Hepatocyte (in vitro differentiated cells): ENCODE measurements around the gene POLR3GL. TPM values are rescaled to one million over a fixed set of nuclear protein-coding genes. Genes with fewer than 3 reads are reported as not detected.
"Not testable (repeated sequence)": the region's sequence is repeated elsewhere in the genome, so short reads cannot be mapped to it uniquely, and the experiment has no call there.

Source experiments
- DNase-seq: peaks from one replicate; pipeline ENCODE4 v3.0.0-alpha.2; 2016; ENCODE audit warnings: low spot score
- H2AFZ ChIP-seq: fragments of 200-600 bp; sonication (generic); 2 replicates; pipeline ENCODE4 v1.6.0; 2016; ENCODE audit warnings: antibody characterized with exemption, mild to moderate bottlenecking
- H3K27ac ChIP-seq: fragments of 200-600 bp; sonication (generic); 2 replicates; pipeline ENCODE4 v1.5.1; 2016; ENCODE audit warnings: mild to moderate bottlenecking
- H3K27me3 ChIP-seq: fragments of 200-600 bp; sonication (generic); 2 replicates; pipeline ENCODE4 v1.6.1; 2016
- H3K36me3 ChIP-seq: fragments of 200-600 bp; sonication (generic); replicated peaks from 2 replicates; pipeline ENCODE4 v1.5.1; 2016; ENCODE audit warnings: low read depth; ENCODE audit not compliant: insufficient read depth
- H3K4me1 ChIP-seq: fragments of 200-600 bp; sonication (generic); 2 replicates; pipeline ENCODE4 v1.5.1; 2016; ENCODE audit warnings: mild to moderate bottlenecking, moderate library complexity; ENCODE audit not compliant: insufficient read depth
- H3K4me2 ChIP-seq: fragments of 200-600 bp; sonication (generic); 2 replicates; pipeline ENCODE4 v1.6.0; 2016
- H3K4me3 ChIP-seq: fragments of 200-600 bp; sonication (generic); 2 replicates; pipeline ENCODE4 v1.5.1; 2016; ENCODE audit warnings: mild to moderate bottlenecking
- H3K79me2 ChIP-seq: fragments of 200-600 bp; sonication (generic); 2 replicates; pipeline ENCODE4 v1.6.0; 2017; ENCODE audit warnings: mild to moderate bottlenecking
- H3K9me2 ChIP-seq: fragments of 200-600 bp; sonication (generic); replicated peaks from 2 replicates; pipeline ENCODE4 v1.6.0; 2017; ENCODE audit warnings: mild to moderate bottlenecking; ENCODE audit not compliant: insufficient read depth
- H3K9me3 ChIP-seq: fragments of 200-600 bp; sonication (generic); 2 replicates; pipeline ENCODE4 v1.5.1; 2016; ENCODE audit warnings: low read depth, mild to moderate bottlenecking
- H4K20me1 ChIP-seq: fragments of 200-600 bp; sonication (generic); 2 replicates; pipeline ENCODE4 v1.6.0; 2016; ENCODE audit warnings: mild to moderate bottlenecking; ENCODE audit not compliant: insufficient read depth, poor library complexity, severe bottlenecking
- EZH2 ChIP-seq: fragments of 200-600 bp; sonication (generic); IDR thresholded peaks from 2 replicates; pipeline ENCODE4 v1.6.1; 2016; ENCODE audit warnings: antibody characterized with exemption, mild to moderate bottlenecking, borderline replicate concordance
- EZH2phosphoT487 ChIP-seq: fragments of 200-600 bp; sonication (generic); IDR thresholded peaks from one replicate; pipeline ENCODE4 v1.6.1; 2018; ENCODE audit warnings: antibody characterized with exemption, mild to moderate bottlenecking, low read depth, moderate library complexity; ENCODE audit not compliant: unreplicated experiment, severe bottlenecking
- WGBS: methylation state at CpG from one replicate; pipeline ENCODE4 v1.1.6; 2016; ENCODE audit warnings: low lambda C conversion rate; ENCODE audit errors: missing lambda C conversion rate; 5-methylcytosine and 5-hydroxymethylcytosine counted together
- polyA plus RNA-seq: library from polyadenylated mRNA; unstranded; fragments of >200 nt; fragmentation: Nextera tagmentation; extraction: Ambion mirVana; gene quantifications from 2 replicates; pipeline ENCODE4 v1.2.1, GENCODE V29; 2016
- total RNA-seq: library from RNA; depleted of rRNA; stranded (reverse); fragments of >200 nt; gene quantifications from 2 replicates; pipeline ENCODE4 v1.2.3, GENCODE V29; 2014
- TF ChIP-seq, protein P1 (sequence below): fragments of 200-600 bp; sonication (generic); IDR thresholded peaks from 2 replicates; pipeline ENCODE4 v1.5.1; 2016; ENCODE audit warnings: antibody characterized with exemption, mild to moderate bottlenecking; ENCODE audit not compliant: poor library complexity

Gene POLR3GL
- total and polyA plus RNA-seq, 2 experiments from 2014 or later, result 10.5 to 27.3 TPM

DNA sequence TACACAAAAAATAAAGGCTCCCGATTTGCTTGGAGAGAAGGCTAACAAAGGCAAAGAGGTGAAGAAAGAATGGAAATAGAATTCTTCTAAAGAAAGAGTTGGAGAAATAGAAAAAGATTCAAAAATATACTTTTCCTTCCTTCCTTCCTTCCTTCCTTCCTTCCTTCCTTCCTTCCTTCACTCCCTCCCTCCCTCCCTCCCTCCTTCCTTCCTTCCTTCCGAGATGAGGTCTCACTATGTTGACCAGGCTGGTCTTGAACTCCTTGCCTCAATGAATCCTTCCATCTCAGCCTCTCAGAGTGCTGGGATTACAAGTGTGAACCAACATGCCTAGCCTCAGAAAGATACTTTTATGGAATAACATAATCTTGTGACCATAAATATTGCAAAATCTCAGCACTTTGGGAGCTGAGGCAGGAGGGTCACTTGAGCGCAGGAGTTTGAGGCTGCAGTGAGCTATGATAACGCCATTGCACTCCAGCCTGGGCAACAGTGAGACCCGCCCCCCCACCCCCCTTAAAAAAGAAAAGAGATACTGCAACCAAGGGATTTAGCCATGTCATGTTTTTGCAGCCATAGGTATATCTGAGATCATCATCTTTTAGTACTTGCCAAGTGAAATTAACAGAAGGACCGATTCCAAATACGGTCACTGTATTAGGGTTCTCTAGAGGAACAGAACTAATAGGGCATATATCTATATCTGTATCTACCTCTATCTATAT lies 58.1 kb downstream of the POLR3GL start:
- TF ChIP-seq EZH2 (no peak), EZH2phosphoT487 (no peak)
- TF ChIP-seq, protein P1, sequence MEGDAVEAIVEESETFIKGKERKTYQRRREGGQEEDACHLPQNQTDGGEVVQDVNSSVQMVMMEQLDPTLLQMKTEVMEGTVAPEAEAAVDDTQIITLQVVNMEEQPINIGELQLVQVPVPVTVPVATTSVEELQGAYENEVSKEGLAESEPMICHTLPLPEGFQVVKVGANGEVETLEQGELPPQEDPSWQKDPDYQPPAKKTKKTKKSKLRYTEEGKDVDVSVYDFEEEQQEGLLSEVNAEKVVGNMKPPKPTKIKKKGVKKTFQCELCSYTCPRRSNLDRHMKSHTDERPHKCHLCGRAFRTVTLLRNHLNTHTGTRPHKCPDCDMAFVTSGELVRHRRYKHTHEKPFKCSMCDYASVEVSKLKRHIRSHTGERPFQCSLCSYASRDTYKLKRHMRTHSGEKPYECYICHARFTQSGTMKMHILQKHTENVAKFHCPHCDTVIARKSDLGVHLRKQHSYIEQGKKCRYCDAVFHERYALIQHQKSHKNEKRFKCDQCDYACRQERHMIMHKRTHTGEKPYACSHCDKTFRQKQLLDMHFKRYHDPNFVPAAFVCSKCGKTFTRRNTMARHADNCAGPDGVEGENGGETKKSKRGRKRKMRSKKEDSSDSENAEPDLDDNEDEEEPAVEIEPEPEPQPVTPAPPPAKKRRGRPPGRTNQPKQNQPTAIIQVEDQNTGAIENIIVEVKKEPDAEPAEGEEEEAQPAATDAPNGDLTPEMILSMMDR, result no peak
- peaks cover 49% of the 10 kb centered on the region for H3K27me3 ChIP-seq
- H3K36me3 ChIP-seq, result no peaks in the 10 kb centered on the region
- H3K79me2 ChIP-seq, result no peaks in the 10 kb centered on the region
- H3K4me3 ChIP-seq, result no peak overlapping the region
- DNase-seq, result no peak
- 83% methylated on average over 7 of the region's 7 CpGs for WGBS
- no peak overlapping the region for H3K27ac ChIP-seq
- H3K9me2 ChIP-seq, result no peaks in the 10 kb centered on the region
- H3K4me2 ChIP-seq, result no peak overlapping the region
- H4K20me1 ChIP-seq, result no peaks in the 10 kb centered on the region
- no peaks in the 10 kb centered on the region for H3K9me3 ChIP-seq
- no peaks in the 10 kb centered on the region for H3K4me1 ChIP-seq
- no peak overlapping the region for H2AFZ ChIP-seq

DNA sequence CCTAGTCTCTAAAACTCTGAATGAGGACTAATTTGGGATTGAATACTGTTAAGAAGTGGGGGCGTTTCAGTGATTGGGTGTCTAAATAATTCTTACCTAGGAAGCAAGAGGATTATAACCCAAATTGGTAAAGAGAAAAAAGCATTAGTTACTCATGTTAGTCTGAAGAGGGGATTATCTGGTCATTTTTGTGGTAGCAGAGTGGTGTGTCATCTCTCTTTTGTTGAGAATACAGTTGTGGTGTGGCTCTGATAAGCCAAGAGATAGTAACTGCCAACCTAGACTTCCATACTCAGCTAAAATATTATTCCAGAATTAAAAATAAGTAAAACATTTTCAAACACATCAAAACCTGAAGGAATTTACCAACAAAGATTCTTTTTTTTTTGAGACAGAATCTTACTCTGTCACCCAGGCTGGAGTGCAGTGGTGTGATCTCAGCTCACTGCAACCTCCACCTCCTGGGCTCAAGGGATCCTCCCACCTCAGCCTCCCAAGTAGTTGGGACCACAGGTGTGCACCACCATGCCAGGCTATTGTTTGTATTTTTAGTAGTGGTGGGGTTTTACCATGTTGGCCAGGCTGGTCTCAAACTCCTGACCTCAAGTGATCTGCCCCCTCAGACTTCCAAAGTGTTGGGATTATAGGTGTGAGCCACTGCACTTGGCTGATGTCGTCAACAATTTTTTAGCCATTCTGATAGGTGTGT lies 61.5 kb downstream of the POLR3GL start:
- H3K4me3 ChIP-seq, H4K20me1 ChIP-seq, DNase-seq, H3K36me3 ChIP-seq, H3K79me2 ChIP-seq, H3K4me2 ChIP-seq, H3K27ac ChIP-seq, H3K9me3 ChIP-seq, H3K9me2 ChIP-seq, H3K4me1 ChIP-seq, H2AFZ ChIP-seq: not testable (repeated sequence)
- H3K27me3 ChIP-seq, result peaks cover 15% of the 10 kb centered on the region
- 81% methylated on average over 2 of the region's 2 CpGs for WGBS

DNA sequence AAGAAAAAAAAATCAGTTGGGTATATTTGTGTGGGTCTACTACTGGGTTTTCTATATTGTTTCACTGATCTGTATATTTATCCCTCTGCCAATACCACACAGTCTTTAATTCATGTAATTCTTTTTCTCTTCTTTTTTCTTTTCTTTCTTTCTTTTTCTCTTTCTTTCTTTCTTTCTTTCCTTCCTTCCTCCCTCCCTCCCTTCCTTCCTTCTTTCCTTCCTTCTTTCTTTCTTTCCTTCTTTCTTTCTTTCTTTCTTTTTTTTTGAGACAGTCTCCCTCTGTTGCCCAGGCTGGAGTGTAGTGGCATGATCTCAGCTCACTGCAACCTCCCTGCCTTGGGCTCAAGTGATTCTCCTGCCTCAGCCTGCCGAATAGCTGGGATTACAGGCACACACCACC lies 62.2 kb downstream of the POLR3GL start:
- H3K4me3 ChIP-seq, H3K27ac ChIP-seq, H3K4me1 ChIP-seq, DNase-seq, H3K36me3 ChIP-seq, H3K79me2 ChIP-seq, H3K4me2 ChIP-seq, H3K9me3 ChIP-seq, H3K27me3 ChIP-seq, H2AFZ ChIP-seq, H4K20me1 ChIP-seq, H3K9me2 ChIP-seq: not testable (repeated sequence)
- WGBS, result 82% methylated on average over 1 of the region's 1 CpG

Other genes with a start within 250 kb of the POLR3GL start
- gene CD160, start 245.2 kb upstream of the POLR3GL start, total RNA-seq, result not detected in 2 replicates
- not detected in 2 replicates for gene CD160, start 245.2 kb upstream of the POLR3GL start, polyA plus RNA-seq
- gene RNF115, start 140.6 kb upstream of the POLR3GL start, total RNA-seq, result 10.3 and 13.7 TPM in 2 replicates
- gene RNF115, start 140.6 kb upstream of the POLR3GL start, polyA plus RNA-seq, result 8.6 and 8.7 TPM in 2 replicates
- gene POLR3C, start 140.5 kb upstream of the POLR3GL start, total RNA-seq, result 19.6 and 29.2 TPM in 2 replicates
- 20.6 and 20.9 TPM in 2 replicates for gene POLR3C, start 140.5 kb upstream of the POLR3GL start, polyA plus RNA-seq
- gene NUDT17, start 119.1 kb upstream of the POLR3GL start, total RNA-seq, result 4.9 and 5.2 TPM in 2 replicates
- 1.3 and 2.7 TPM in 2 replicates for gene NUDT17, start 119.1 kb upstream of the POLR3GL start, polyA plus RNA-seq
- gene PIAS3, start 105.6 kb upstream of the POLR3GL start, total RNA-seq, result 18.0 and 18.1 TPM in 2 replicates
- 51.2 and 60.7 TPM in 2 replicates for gene PIAS3, start 105.6 kb upstream of the POLR3GL start, polyA plus RNA-seq
- gene ANKRD35, start 78.8 kb upstream of the POLR3GL start, total RNA-seq, result 0.43 and 0.76 TPM in 2 replicates
- gene ANKRD35, start 78.8 kb upstream of the POLR3GL start, polyA plus RNA-seq, result 2.2 and 2.4 TPM in 2 replicates
- gene ITGA10, start 54.6 kb upstream of the POLR3GL start, total RNA-seq, result 0.60 and 1.3 TPM in 2 replicates
- gene ITGA10, start 54.6 kb upstream of the POLR3GL start, polyA plus RNA-seq, result 2.1 and 4.7 TPM in 2 replicates
- gene PEX11B, start 46.0 kb upstream of the POLR3GL start, total RNA-seq, result 28.1 and 32.3 TPM in 2 replicates
- gene PEX11B, start 46.0 kb upstream of the POLR3GL start, polyA plus RNA-seq, result 26.8 and 30.4 TPM in 2 replicates
- 141 and 154 TPM in 2 replicates for gene RBM8A, start 37.2 kb upstream of the POLR3GL start, total RNA-seq
- 185 and 189 TPM in 2 replicates for gene RBM8A, start 37.2 kb upstream of the POLR3GL start, polyA plus RNA-seq
- 14.0 and 17.9 TPM in 2 replicates for gene LIX1L, start 6.7 kb upstream of the POLR3GL start, total RNA-seq
- gene LIX1L, start 6.7 kb upstream of the POLR3GL start, polyA plus RNA-seq, result 15.3 and 16.3 TPM in 2 replicates
- 0.28 and 0.90 TPM in 2 replicates for gene ANKRD34A, start 115 bp upstream of the POLR3GL start, total RNA-seq
- 0.76 and 0.83 TPM in 2 replicates for gene ANKRD34A, start 115 bp upstream of the POLR3GL start, polyA plus RNA-seq
- gene TXNIP, start 31.9 kb downstream of the POLR3GL start, total RNA-seq, result 160 TPM in 2 replicates
- gene TXNIP, start 31.9 kb downstream of the POLR3GL start, polyA plus RNA-seq, result 75.3 and 85.0 TPM in 2 replicates
- 5.7 and 6.7 TPM in 2 replicates for gene HJV, start 57.0 kb downstream of the POLR3GL start, total RNA-seq
- 1.00 and 3.0 TPM in 2 replicates for gene HJV, start 57.0 kb downstream of the POLR3GL start, polyA plus RNA-seq
- gene NBPF10, start 180.1 kb downstream of the POLR3GL start, total RNA-seq, result 1.0 and 1.2 TPM in 2 replicates
- gene NBPF10, start 180.1 kb downstream of the POLR3GL start, polyA plus RNA-seq, result 0.76 and 1.1 TPM in 2 replicates